ENCODE data around the gene PECR.
A peak's percentile ranks its signal among the peaks of the same experiment; 100 is the strongest.

The PECR gene

DNA sequence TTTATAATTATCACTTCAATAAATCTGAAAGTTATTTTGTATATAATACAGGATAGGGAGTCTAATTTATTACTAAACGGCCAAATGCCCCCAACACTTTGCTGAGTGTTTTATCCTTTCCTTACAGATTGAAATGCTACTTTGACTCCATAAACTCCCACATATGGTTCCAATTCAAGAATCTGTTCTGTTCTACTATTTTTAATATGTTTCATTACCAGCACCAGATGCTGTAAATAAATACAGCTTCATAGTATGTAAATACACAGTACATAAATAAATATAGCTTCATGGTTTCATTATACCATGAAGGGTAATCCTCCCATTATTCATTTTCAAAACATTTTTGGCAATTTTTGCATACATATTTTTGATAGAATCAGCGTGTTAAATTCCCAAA is 34.2 kb downstream of the PECR start:
- TF ChIP-seq, protein P1, sequence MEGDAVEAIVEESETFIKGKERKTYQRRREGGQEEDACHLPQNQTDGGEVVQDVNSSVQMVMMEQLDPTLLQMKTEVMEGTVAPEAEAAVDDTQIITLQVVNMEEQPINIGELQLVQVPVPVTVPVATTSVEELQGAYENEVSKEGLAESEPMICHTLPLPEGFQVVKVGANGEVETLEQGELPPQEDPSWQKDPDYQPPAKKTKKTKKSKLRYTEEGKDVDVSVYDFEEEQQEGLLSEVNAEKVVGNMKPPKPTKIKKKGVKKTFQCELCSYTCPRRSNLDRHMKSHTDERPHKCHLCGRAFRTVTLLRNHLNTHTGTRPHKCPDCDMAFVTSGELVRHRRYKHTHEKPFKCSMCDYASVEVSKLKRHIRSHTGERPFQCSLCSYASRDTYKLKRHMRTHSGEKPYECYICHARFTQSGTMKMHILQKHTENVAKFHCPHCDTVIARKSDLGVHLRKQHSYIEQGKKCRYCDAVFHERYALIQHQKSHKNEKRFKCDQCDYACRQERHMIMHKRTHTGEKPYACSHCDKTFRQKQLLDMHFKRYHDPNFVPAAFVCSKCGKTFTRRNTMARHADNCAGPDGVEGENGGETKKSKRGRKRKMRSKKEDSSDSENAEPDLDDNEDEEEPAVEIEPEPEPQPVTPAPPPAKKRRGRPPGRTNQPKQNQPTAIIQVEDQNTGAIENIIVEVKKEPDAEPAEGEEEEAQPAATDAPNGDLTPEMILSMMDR (IDR thresholded peaks at IDR 0.05), result no peak
- no peak for DNase-seq (ENCODE audit: low spot score)
- Histone ChIP-seq H3K27ac (no peak overlapping the region), H3K4me3 (no peak overlapping the region)

DNA sequence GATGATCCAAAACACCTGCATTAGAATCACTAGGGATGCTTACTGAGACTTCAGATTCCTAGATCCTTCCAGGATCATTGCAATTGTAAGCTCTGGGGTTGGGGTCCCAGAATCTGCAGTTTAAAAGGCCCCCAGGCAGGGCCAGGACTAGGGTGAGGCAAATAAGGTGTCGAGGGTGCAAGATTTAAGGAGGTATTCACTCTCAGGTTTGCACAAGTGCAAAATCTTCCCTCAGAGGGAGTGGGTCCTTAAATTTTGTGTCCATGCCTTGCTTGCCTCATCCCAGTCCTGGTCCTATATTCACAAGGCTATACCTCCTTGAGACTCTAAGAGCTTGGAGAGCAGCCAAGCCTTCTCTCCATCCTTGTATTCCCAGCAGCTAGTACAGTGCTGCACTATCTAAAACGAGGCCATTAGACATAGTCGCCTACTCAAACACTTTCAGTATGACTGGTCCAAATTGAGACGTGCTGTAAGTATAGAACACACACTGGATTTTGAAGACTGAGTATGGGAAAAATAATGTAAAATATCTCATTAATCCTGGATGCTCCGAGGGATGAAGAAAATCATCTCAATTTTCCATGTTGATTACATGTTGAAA is 36.6 kb downstream of the PECR start:
- DNase-seq (ENCODE audit: low spot score), result no peak
- TF ChIP-seq, protein P1 (IDR thresholded peaks at IDR 0.05), result no peak
- no peak overlapping the region for H3K27ac ChIP-seq
- no peak overlapping the region for H3K4me3 ChIP-seq

DNA sequence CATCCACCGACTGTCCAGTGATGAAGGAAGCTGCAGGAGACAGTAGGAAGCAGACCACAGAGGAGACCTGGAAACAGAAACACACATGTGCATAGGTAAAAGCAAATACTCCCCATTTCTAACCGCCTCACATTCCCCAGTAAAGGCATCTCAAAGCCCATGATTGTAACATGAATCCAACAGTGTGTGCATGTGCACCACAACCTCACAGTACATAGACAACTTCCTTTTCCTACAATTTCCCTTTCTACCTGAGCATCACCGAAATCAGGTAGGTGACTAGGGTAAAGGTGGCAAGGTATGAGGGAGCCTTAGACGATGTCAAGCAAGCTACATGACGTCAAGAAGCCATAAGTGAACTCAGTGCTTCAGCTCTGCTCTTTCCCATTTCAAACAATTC is 37.7 kb downstream of the PECR start:
- no peak overlapping the region for H3K27ac ChIP-seq
- TF ChIP-seq, protein P1 (IDR thresholded peaks at IDR 0.05), result no peak
- DNase-seq (ENCODE audit: low spot score), result no peak

DNA sequence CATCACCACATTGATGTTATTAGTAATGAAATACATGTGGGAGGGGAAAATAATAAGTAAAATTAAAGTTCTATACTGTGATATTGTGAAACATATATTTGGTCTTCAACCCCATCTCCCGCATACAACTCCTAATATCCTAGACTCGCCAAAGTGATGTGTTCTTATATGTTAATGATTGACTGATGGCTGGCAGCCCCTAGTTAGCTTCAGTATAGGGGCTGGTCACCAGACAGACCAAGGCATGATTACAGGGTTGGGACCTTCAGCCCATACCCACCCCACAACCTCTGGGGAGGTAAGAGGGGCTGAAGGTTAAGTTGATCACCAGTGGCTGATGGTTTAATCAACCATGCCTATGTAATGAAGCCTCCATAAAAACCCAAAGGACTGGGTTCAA is 40.2 kb downstream of the PECR start:
- Histone ChIP-seq H3K4me3 (no peak overlapping the region), H3K27ac (no peak overlapping the region)
- DNase-seq (ENCODE audit: low spot score), result no peak
- TF ChIP-seq, protein P1 (IDR thresholded peaks at IDR 0.05), result no peak

More for the DNA sequence above, 37.7 kb downstream of the PECR start:
- H3K4me3 ChIP-seq, result no peak overlapping the region

DNA sequence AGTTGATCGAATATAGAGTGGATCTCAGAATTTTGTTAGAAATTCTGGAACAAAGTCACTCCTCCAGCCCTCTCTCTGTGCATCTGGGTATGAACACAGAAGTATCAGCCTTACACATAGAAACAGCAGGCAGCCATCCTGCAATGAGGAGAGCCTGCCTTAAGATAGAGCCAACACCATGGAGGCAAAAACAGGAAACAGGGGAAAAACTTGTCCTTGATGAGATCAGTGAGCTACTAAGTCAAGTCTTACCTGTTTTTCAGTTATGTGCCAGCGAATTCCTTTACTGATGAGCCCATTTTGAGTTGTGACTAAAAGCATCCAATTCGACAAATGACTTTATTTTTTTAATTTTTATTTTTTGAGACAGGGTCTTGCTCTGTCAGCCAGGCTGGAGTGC is 41.7 kb downstream of the PECR start:
- TF ChIP-seq, protein P1 (IDR thresholded peaks at IDR 0.05), result no peak
- no peak overlapping the region for H3K27ac ChIP-seq
- no peak overlapping the region for H3K4me3 ChIP-seq
- DNase-seq (ENCODE audit: low spot score), result no peak

DNA sequence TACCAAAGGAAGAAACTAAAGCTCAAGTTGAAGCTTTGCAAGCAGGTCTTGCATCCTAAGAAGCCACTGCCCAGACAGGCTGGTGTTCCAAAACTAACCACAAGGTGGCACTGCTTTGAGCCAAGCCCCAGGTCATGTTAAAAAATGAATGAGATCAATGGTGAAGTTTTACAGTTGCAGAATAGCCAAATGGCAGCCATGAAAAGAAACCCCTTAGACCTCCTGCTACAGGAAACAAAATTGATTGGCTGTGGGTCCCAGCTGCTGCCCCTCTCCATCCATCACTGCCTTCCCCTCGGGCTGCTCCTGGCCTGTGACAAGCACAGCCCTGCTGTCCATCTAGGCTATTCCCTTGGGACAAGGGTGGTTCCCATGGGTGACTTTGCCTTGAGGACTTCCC is 47.5 kb downstream of the PECR start:
- TF ChIP-seq, protein P1 (IDR thresholded peaks at IDR 0.05), result peak; percentile 73
- H3K27ac ChIP-seq, result no peak overlapping the region
- no peak for DNase-seq (ENCODE audit: low spot score)
- H3K4me3 ChIP-seq, result no peak overlapping the region

DNA sequence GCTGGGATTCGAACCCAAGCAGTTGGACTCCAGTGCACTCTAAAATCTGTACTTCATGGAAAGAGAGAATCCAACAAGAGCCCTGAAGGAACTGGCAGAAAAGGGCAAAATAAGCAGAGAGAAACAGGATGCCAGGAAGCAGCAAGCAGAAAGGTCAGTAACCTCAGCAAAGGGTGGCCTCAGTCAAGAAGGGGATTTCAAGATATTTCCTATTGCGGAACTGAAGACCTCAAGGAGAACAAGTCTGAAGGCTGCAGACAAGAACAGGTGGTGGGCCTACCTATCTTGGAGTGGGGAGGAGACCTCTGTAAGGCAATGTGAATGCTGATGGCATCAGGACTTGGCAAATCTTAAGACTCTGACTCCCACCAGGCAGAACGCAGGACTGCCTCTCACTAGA is 48.2 kb downstream of the PECR start:
- TF ChIP-seq, protein P1 (IDR thresholded peaks at IDR 0.05), result no peak
- Histone ChIP-seq H3K27ac (no peak overlapping the region), H3K4me3 (no peak overlapping the region)
- no peak for DNase-seq (ENCODE audit: low spot score)

Measured in coronary artery (tissue), 2 donors.